ENCODE data around the gene PRDM16. TPM values are rescaled to one million over a fixed set of nuclear protein-coding genes. Genes with fewer than 3 reads are reported as not detected.
A peak's percentile ranks its signal among the peaks of the same experiment; 100 is the strongest.

PRDM16 gene
- polyA plus RNA-seq, 2 donors, result 0.15 to 0.28 TPM

GRCh38 chr1:3179471-3179870 is 110.5 kb downstream of the PRDM16 start:
- peaks cover 0 to 12% of the 10 kb centered on the region in 2 donors for H3K9me3 ChIP-seq (ENCODE audit: control insufficient read depth in 2 of 2, insufficient read depth in 1 of 2, low read depth in 1 of 2, low read length in 1 of 2)
- H3K4me1 ChIP-seq (ENCODE audit: control insufficient read depth in 2 of 2, insufficient read depth in 2 of 2, low read length in 1 of 2), result peaks cover 0 to 1% of the 10 kb centered on the region in 2 donors
- H3K36me3 ChIP-seq (ENCODE audit: control insufficient read depth in 2 of 2, insufficient read depth in 2 of 2, low read length in 1 of 2), result no peaks in the 10 kb centered on the region
- 85 to 86% methylated on average over 15 of the region's 15 CpGs for WGBS, 2 donors
- no peaks in the 10 kb centered on the region for H3K27me3 ChIP-seq (ENCODE audit: control insufficient read depth in 1 of 2, insufficient read depth in 2 of 2, low read length in 2 of 2)
- H3K27ac ChIP-seq (ENCODE audit: low read depth in 2 of 2, low read length in 1 of 2), result no peak overlapping the region
- H3K4me3 ChIP-seq (ENCODE audit: low read depth in 1 of 2, low read length in 2 of 2), result no peak overlapping the region

- peaks cover 0 to 1% of the 10 kb centered on the region in 2 donors for H3K4me1 ChIP-seq (ENCODE audit: control insufficient read depth in 2 of 2, insufficient read depth in 2 of 2, low read length in 1 of 2)
- WGBS, 2 donors, result 94 to 96% methylated on average over 36 of the region's 36 CpGs
These were observed 111.9 kb downstream of the PRDM16 start for GRCh38 chr1:3180915-3181314.

GRCh38 chr1:3181956-3182355 is 113.0 kb downstream of the PRDM16 start:
- no peak overlapping the region for H3K27ac ChIP-seq (ENCODE audit: low read depth in 2 of 2, low read length in 1 of 2)
- no peaks in the 10 kb centered on the region for H3K36me3 ChIP-seq (ENCODE audit: control insufficient read depth in 2 of 2, insufficient read depth in 2 of 2, low read length in 1 of 2)
- H3K4me1 ChIP-seq (ENCODE audit: control insufficient read depth in 2 of 2, insufficient read depth in 2 of 2, low read length in 1 of 2), result peaks cover 0 to 9% of the 10 kb centered on the region in 2 donors
- H3K27me3 ChIP-seq (ENCODE audit: control insufficient read depth in 1 of 2, insufficient read depth in 2 of 2, low read length in 2 of 2), result no peaks in the 10 kb centered on the region
- 81 to 89% methylated on average over 14 of the region's 14 CpGs for WGBS, 2 donors
- H3K4me3 ChIP-seq (ENCODE audit: low read depth in 1 of 2, low read length in 2 of 2), result no peak overlapping the region
- H3K9me3 ChIP-seq (ENCODE audit: control insufficient read depth in 2 of 2, insufficient read depth in 1 of 2, low read depth in 1 of 2, low read length in 1 of 2), result peaks cover 0 to 12% of the 10 kb centered on the region in 2 donors

More at GRCh38 chr1:3180915-3181314, 111.9 kb downstream of the PRDM16 start:
- no peak overlapping the region for H3K4me3 ChIP-seq (ENCODE audit: low read depth in 1 of 2, low read length in 2 of 2)
- no peaks in the 10 kb centered on the region for H3K27me3 ChIP-seq (ENCODE audit: control insufficient read depth in 1 of 2, insufficient read depth in 2 of 2, low read length in 2 of 2)
- peaks cover 0 to 12% of the 10 kb centered on the region in 2 donors for H3K9me3 ChIP-seq (ENCODE audit: control insufficient read depth in 2 of 2, insufficient read depth in 1 of 2, low read depth in 1 of 2, low read length in 1 of 2)
- H3K36me3 ChIP-seq (ENCODE audit: control insufficient read depth in 2 of 2, insufficient read depth in 2 of 2, low read length in 1 of 2), result no peaks in the 10 kb centered on the region
- H3K27ac ChIP-seq (ENCODE audit: low read depth in 2 of 2, low read length in 1 of 2), result no peak overlapping the region

- Histone ChIP-seq H3K27ac (ENCODE audit: low read depth in 2 of 2, low read length in 1 of 2) (no peak overlapping the region), H3K9me3 (ENCODE audit: control insufficient read depth in 2 of 2, insufficient read depth in 1 of 2, low read depth in 1 of 2, low read length in 1 of 2) (peaks cover 0 to 12% of the 10 kb centered on the region in 2 donors), H3K4me1 (ENCODE audit: control insufficient read depth in 2 of 2, insufficient read depth in 2 of 2, low read length in 1 of 2) (peaks cover 0 to 9% of the 10 kb centered on the region in 2 donors), H3K4me3 (ENCODE audit: low read depth in 1 of 2, low read length in 2 of 2) (no peak overlapping the region), H3K36me3 (ENCODE audit: control insufficient read depth in 2 of 2, insufficient read depth in 2 of 2, low read length in 1 of 2) (no peaks in the 10 kb centered on the region), H3K27me3 (ENCODE audit: control insufficient read depth in 1 of 2, insufficient read depth in 2 of 2, low read length in 2 of 2) (no peaks in the 10 kb centered on the region)
- WGBS, 2 donors, result 62% methylated on average over 13 of the region's 13 CpGs
These were observed 114.4 kb downstream of the PRDM16 start for GRCh38 chr1:3183411-3183810.

- 70 to 72% methylated on average over 22 of the region's 22 CpGs for WGBS, 2 donors
- Histone ChIP-seq H3K36me3 (ENCODE audit: control insufficient read depth in 2 of 2, insufficient read depth in 2 of 2, low read length in 1 of 2) (no peaks in the 10 kb centered on the region), H3K4me3 (ENCODE audit: low read depth in 1 of 2, low read length in 2 of 2) (no peak overlapping the region), H3K27ac (ENCODE audit: low read depth in 2 of 2, low read length in 1 of 2) (no peak overlapping the region), H3K27me3 (ENCODE audit: control insufficient read depth in 1 of 2, insufficient read depth in 2 of 2, low read length in 2 of 2) (no peaks in the 10 kb centered on the region), H3K4me1 (ENCODE audit: control insufficient read depth in 2 of 2, insufficient read depth in 2 of 2, low read length in 1 of 2) (peaks cover 0 to 9% of the 10 kb centered on the region in 2 donors), H3K9me3 (ENCODE audit: control insufficient read depth in 2 of 2, insufficient read depth in 1 of 2, low read depth in 1 of 2, low read length in 1 of 2) (peaks cover 0 to 12% of the 10 kb centered on the region in 2 donors)
These were observed 114.8 kb downstream of the PRDM16 start for GRCh38 chr1:3183813-3184212.

GRCh38 chr1:3184666-3185065 is 115.7 kb downstream of the PRDM16 start:
- Histone ChIP-seq H3K4me1 (ENCODE audit: control insufficient read depth in 2 of 2, insufficient read depth in 2 of 2, low read length in 1 of 2) (peaks cover 0 to 9% of the 10 kb centered on the region in 2 donors), H3K9me3 (ENCODE audit: control insufficient read depth in 2 of 2, insufficient read depth in 1 of 2, low read depth in 1 of 2, low read length in 1 of 2) (peaks cover 0 to 12% of the 10 kb centered on the region in 2 donors), H3K27me3 (ENCODE audit: control insufficient read depth in 1 of 2, insufficient read depth in 2 of 2, low read length in 2 of 2) (no peaks in the 10 kb centered on the region), H3K4me3 (ENCODE audit: low read depth in 1 of 2, low read length in 2 of 2) (no peak overlapping the region), H3K27ac (ENCODE audit: low read depth in 2 of 2, low read length in 1 of 2) (no peak overlapping the region), H3K36me3 (ENCODE audit: control insufficient read depth in 2 of 2, insufficient read depth in 2 of 2, low read length in 1 of 2) (no peaks in the 10 kb centered on the region)
- WGBS, 2 donors, result 87 to 92% methylated on average over 20 of the region's 20 CpGs

GRCh38 chr1:3185896-3186525 is 117.0 kb downstream of the PRDM16 start:
- Histone ChIP-seq H3K27me3 (ENCODE audit: control insufficient read depth in 1 of 2, insufficient read depth in 2 of 2, low read length in 2 of 2) (no peaks in the 10 kb centered on the region), H3K36me3 (ENCODE audit: control insufficient read depth in 2 of 2, insufficient read depth in 2 of 2, low read length in 1 of 2) (no peaks in the 10 kb centered on the region), H3K9me3 (ENCODE audit: control insufficient read depth in 2 of 2, insufficient read depth in 1 of 2, low read depth in 1 of 2, low read length in 1 of 2) (peaks cover 0 to 11% of the 10 kb centered on the region in 2 donors), H3K27ac (ENCODE audit: low read depth in 2 of 2, low read length in 1 of 2) (peak overlapping the region in 1 of 2 donors; percentile 16), H3K4me1 (ENCODE audit: control insufficient read depth in 2 of 2, insufficient read depth in 2 of 2, low read length in 1 of 2) (peaks cover 0 to 9% of the 10 kb centered on the region in 2 donors), H3K4me3 (ENCODE audit: low read depth in 1 of 2, low read length in 2 of 2) (no peak overlapping the region)
- whole genome bisulfite sequencing, 2 donors, result 56 to 68% methylated on average over 38 of the region's 38 CpGs

- peak overlapping the region in 1 of 2 donors; percentile 16 for H3K27ac ChIP-seq (ENCODE audit: low read depth in 2 of 2, low read length in 1 of 2)
- 19 to 33% methylated on average over 22 of the region's 22 CpGs for WGBS, 2 donors
- no peak overlapping the region for H3K4me3 ChIP-seq (ENCODE audit: low read depth in 1 of 2, low read length in 2 of 2)
- H3K9me3 ChIP-seq (ENCODE audit: control insufficient read depth in 2 of 2, insufficient read depth in 1 of 2, low read depth in 1 of 2, low read length in 1 of 2), result peaks cover 0 to 6% of the 10 kb centered on the region in 2 donors
- no peaks in the 10 kb centered on the region for H3K36me3 ChIP-seq (ENCODE audit: control insufficient read depth in 2 of 2, insufficient read depth in 2 of 2, low read length in 1 of 2)
- peaks cover 0 to 9% of the 10 kb centered on the region in 2 donors for H3K4me1 ChIP-seq (ENCODE audit: control insufficient read depth in 2 of 2, insufficient read depth in 2 of 2, low read length in 1 of 2)
- H3K27me3 ChIP-seq (ENCODE audit: control insufficient read depth in 1 of 2, insufficient read depth in 2 of 2, low read length in 2 of 2), result no peaks in the 10 kb centered on the region
These were observed 117.5 kb downstream of the PRDM16 start for GRCh38 chr1:3186526-3186921.

- Histone ChIP-seq H3K4me3 (ENCODE audit: low read depth in 1 of 2, low read length in 2 of 2) (no peak overlapping the region), H3K27me3 (ENCODE audit: control insufficient read depth in 1 of 2, insufficient read depth in 2 of 2, low read length in 2 of 2) (no peaks in the 10 kb centered on the region), H3K27ac (ENCODE audit: low read depth in 2 of 2, low read length in 1 of 2) (no peak overlapping the region), H3K9me3 (ENCODE audit: control insufficient read depth in 2 of 2, insufficient read depth in 1 of 2, low read depth in 1 of 2, low read length in 1 of 2) (no peaks in the 10 kb centered on the region), H3K36me3 (ENCODE audit: control insufficient read depth in 2 of 2, insufficient read depth in 2 of 2, low read length in 1 of 2) (no peaks in the 10 kb centered on the region), H3K4me1 (ENCODE audit: control insufficient read depth in 2 of 2, insufficient read depth in 2 of 2, low read length in 1 of 2) (peaks cover 0 to 8% of the 10 kb centered on the region in 2 donors)
- WGBS, 2 donors, result 82% methylated on average over 21 of the region's 21 CpGs
These were observed 118.6 kb downstream of the PRDM16 start for GRCh38 chr1:3187415-3188149.

Data from esophagus (tissue), 2 donors.